ENCODE results near the gene ATP2A1. TPM values are rescaled to one million over a fixed set of nuclear protein-coding genes. Genes with fewer than 3 reads are reported as not detected.

The ATP2A1 gene
- total and polyA plus RNA-seq, 7 donors, result 169 to 2,539 (median 1,569) TPM

DNA sequence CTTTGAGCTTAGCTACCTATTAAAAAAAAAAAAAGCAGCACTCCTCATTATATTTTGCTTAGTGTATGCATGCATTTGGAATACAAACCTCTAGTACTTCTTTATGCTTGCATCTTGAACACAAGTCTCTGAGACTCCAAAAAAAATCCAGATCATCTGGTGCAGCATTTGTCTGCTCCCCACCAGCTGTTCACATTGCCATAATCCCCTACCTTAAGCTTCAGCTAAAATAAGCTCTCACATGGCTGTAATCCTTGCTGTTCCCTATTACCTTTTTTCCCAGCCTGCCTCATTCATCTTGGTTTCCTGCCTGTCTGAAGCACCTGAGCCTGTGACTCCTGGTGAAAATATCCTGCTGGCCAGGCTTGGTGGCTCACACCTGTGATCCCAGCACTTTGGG, 65.0 kb downstream of the ATP2A1 start:
- Histone ChIP-seq H3K36me3 (ENCODE audit: insufficient read depth in 1 of 2, low read depth in 1 of 2) (no peaks in the 10 kb centered on the region), H3K9me3 (no peaks in the 10 kb centered on the region), H3K27ac (no peak overlapping the region), H3K27me3 (ENCODE audit: insufficient read depth in 3 of 3, low read length in 2 of 3) (no peaks in the 10 kb centered on the region), H3K4me3 (no peak overlapping the region), H3K4me1 (peaks cover 8% of the 10 kb centered on the region)
- intact Hi-C loops (cut with DNase I), result no loop called here
- no peak for DNase-seq
- TF ChIP-seq, protein P1, sequence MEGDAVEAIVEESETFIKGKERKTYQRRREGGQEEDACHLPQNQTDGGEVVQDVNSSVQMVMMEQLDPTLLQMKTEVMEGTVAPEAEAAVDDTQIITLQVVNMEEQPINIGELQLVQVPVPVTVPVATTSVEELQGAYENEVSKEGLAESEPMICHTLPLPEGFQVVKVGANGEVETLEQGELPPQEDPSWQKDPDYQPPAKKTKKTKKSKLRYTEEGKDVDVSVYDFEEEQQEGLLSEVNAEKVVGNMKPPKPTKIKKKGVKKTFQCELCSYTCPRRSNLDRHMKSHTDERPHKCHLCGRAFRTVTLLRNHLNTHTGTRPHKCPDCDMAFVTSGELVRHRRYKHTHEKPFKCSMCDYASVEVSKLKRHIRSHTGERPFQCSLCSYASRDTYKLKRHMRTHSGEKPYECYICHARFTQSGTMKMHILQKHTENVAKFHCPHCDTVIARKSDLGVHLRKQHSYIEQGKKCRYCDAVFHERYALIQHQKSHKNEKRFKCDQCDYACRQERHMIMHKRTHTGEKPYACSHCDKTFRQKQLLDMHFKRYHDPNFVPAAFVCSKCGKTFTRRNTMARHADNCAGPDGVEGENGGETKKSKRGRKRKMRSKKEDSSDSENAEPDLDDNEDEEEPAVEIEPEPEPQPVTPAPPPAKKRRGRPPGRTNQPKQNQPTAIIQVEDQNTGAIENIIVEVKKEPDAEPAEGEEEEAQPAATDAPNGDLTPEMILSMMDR (IDR thresholded peaks at IDR 0.05), result no peak
- no peak for ATAC-seq

DNA sequence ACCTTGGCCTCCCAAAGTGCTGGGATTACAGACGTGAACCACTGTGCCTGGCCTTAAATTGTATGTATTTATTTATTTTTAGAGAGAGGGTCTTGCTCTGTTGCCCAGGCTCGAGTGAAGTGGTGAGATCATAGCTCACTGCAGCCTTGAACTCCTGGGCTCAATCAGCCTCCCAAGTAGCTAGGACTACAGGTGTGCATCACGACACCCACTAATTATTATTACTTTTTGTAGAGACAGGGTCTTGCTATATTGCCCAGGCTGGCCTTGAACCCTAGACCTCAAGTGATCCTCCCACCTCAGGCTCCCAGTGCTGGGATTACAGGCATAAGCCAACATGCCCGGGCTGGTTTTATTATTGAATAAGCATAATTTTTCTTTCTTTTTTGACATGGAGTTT, 68.4 kb downstream of the ATP2A1 start:
- 74 to 86% (median 84%) methylated on average over 4 of the region's 4 CpGs for WGBS, 3 donors
- TF ChIP-seq, protein P1 (IDR thresholded peaks at IDR 0.05), result no peak

DNA sequence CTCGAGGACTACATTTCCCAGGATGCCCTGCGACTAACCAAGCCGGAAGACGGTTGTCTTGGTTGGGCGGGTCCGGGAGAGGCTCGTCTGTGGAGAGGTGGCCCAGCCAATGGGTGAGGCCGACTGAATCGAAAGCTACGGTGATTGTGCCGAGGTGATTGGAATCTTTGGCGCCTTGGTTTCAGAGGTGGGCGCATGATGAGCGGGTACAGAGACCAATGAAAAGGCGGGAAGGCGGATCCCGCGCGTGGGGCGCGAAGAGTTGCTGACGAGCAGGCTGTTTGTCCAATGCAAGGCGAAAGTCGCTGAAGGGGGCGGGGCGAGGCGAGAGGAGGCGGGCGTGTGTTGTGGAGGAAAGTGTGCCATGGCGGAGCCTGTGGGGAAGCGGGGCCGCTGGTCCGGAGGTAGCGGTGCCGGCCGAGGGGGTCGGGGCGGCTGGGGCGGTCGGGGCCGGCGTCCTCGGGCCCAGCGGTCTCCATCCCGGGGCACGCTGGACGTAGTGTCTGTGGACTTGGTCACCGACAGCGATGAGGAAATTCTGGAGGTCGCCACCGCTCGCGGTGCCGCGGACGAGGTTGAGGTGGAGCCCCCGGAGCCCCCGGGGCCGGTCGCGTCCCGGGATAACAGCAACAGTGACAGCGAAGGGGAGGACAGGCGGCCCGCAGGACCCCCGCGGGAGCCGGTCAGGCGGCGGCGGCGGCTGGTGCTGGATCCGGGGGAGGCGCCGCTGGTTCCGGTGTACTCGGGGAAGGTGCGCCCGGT, 72.5 kb downstream of the ATP2A1 start, which contains the start of gene NFATC2IP:
Gene NFATC2IP, plus strand, starts transcription at position 290 of the 762 bp plus-strand sequence. Its CDS starts 75 bp downstream, at position 365.
- ATAC-seq (peak; percentile 98 to 99 (median 98)), DNase-seq (peak; percentile 99 to 100)

More for the DNA sequence above, 68.4 kb downstream of the ATP2A1 start:
- ATAC-seq, result no peak
- H3K27me3 ChIP-seq (ENCODE audit: insufficient read depth in 3 of 3, low read length in 2 of 3), result no peaks in the 10 kb centered on the region
- H3K36me3 ChIP-seq (ENCODE audit: insufficient read depth in 1 of 2, low read depth in 1 of 2), result no peaks in the 10 kb centered on the region
- intact Hi-C loops (cut with DNase I), result loop anchor here in 1 of 2 donors (5.0 kb wide), 3 partner anchors 84 to 124 kb away; partner anchors contain the start of genes ATXN2L, SH2B1 and TUFM
- no peaks in the 10 kb centered on the region for H3K9me3 ChIP-seq
- no peak overlapping the region for H3K4me3 ChIP-seq
- no peak overlapping the region for H3K27ac ChIP-seq
- peaks cover 12% of the 10 kb centered on the region for H3K4me1 ChIP-seq
- DNase-seq, result no peak

DNA sequence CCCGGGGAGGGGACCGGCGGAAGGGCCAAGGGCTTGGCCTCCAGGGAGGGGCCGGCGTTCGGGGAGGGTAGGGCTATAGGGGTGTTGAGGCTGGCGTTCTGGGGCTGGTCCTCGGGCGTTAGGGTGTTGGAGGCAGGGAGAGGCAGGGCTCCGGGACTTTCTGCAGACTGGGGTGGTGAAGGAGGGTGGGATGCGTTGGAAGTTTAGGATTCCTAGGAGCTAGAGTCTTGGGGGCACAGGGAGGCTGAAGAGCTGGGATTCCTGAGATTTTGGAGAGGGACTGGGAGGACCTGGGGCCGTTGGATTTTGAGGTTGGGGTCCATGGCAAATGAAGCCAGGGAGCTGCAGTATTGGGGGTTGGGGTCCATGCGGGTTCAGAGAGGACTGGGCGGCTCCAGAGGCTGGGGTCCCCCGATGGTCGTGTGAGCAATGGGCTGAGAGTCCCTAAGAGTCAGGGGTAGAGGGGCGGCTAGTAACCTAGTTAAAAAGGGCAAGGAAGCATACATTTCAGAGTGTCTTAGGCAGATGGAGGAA, 73.2 kb downstream of the ATP2A1 start:
- intact Hi-C loops (cut with DNase I), result no loop called here
- Histone ChIP-seq H3K27ac (peak overlapping the region; percentile 84), H3K36me3 (ENCODE audit: insufficient read depth in 1 of 2, low read depth in 1 of 2) (peaks cover 0 to 46% of the 10 kb centered on the region in 2 donors), H3K9me3 (no peaks in the 10 kb centered on the region), H3K4me3 (peak overlapping the region; percentile 99), H3K27me3 (ENCODE audit: insufficient read depth in 3 of 3, low read length in 2 of 3) (no peaks in the 10 kb centered on the region), H3K4me1 (peaks cover 11% of the 10 kb centered on the region)
- ATAC-seq, result peak in 1 of 4 donors; percentile 17
- WGBS, 3 donors, result 2% methylated on average over 17 of the region's 17 CpGs
- no peak for DNase-seq
- TF ChIP-seq, protein P1 (IDR thresholded peaks at IDR 0.05), result no peak

More for the DNA sequence above, 72.5 kb downstream of the ATP2A1 start, which contains the start of gene NFATC2IP:
- Histone ChIP-seq H3K4me3 (peak within 1 kb of the TSS; percentile 99), H3K9me3 (no peaks in the 10 kb centered on the region), H3K4me1 (peaks cover 11% of the 10 kb centered on the region), H3K27ac (peak within 1 kb of the TSS; percentile 84), H3K36me3 (ENCODE audit: insufficient read depth in 1 of 2, low read depth in 1 of 2) (peaks cover 0 to 40% of the 10 kb centered on the region in 2 donors), H3K27me3 (ENCODE audit: insufficient read depth in 3 of 3, low read length in 2 of 3) (no peaks in the 10 kb centered on the region)
- 0 to 1% (median 1%) methylated on average over 75 to 79 of the region's 79 CpGs for WGBS, 3 donors
- intact Hi-C loops (cut with DNase I), result no loop called here
- TF ChIP-seq, protein P1 (IDR thresholded peaks at IDR 0.05), result no peak

Other genes with a start within 250 kb of the ATP2A1 start
- gene NPIPB8, start 240.4 kb upstream of the ATP2A1 start, total RNA-seq, result under 1 TPM in 1 of 4 donors, not detected in 3; 0.78 TPM
- not detected for gene NPIPB8, start 240.4 kb upstream of the ATP2A1 start, polyA plus RNA-seq
- gene EIF3C, start 167.0 kb upstream of the ATP2A1 start, total RNA-seq, result 100 to 1,000 TPM; 434 to 640 (median 556) TPM
- gene EIF3C, start 167.0 kb upstream of the ATP2A1 start, polyA plus RNA-seq, result 100 to 1,000 TPM; 344 to 676 (median 345) TPM
- 1 to 10 TPM in 1 of 4 donors, under 1 TPM in 1, not detected in 2; 0.62 to 1.2 TPM for gene NPIPB9, start 126.7 kb upstream of the ATP2A1 start, total RNA-seq
- gene NPIPB9, start 126.7 kb upstream of the ATP2A1 start, polyA plus RNA-seq, result under 1 TPM in 2 of 3 donors, not detected in 1; 0.12 to 0.39 TPM
- 10 to 100 TPM; 47.7 to 66.2 (median 55.4) TPM for gene ATXN2L, start 55.5 kb upstream of the ATP2A1 start, total RNA-seq
- gene ATXN2L, start 55.5 kb upstream of the ATP2A1 start, polyA plus RNA-seq, result 10 to 100 TPM; 28.8 to 50.0 (median 37.2) TPM
- 100 to 1,000 TPM; 155 to 233 (median 187) TPM for gene TUFM, start 32.1 kb upstream of the ATP2A1 start, total RNA-seq
- gene TUFM, start 32.1 kb upstream of the ATP2A1 start, polyA plus RNA-seq, result 100 to 1,000 TPM; 211 to 355 (median 240) TPM
- 10 to 100 TPM; 22.9 to 44.6 (median 39.9) TPM for gene SH2B1, start 14.6 kb upstream of the ATP2A1 start, total RNA-seq
- 10 to 100 TPM; 21.0 to 47.5 (median 28.1) TPM for gene SH2B1, start 14.6 kb upstream of the ATP2A1 start, polyA plus RNA-seq
- 1 to 10 TPM; 3.1 to 7.0 (median 5.2) TPM for gene RABEP2, start 46.8 kb downstream of the ATP2A1 start, total RNA-seq
- 10 to 100 TPM in 1 of 3 donors, 1 to 10 TPM in 2; 6.2 to 22.8 (median 8.2) TPM for gene RABEP2, start 46.8 kb downstream of the ATP2A1 start, polyA plus RNA-seq
- under 1 TPM in 2 of 4 donors, not detected in 2; 0.12 to 0.32 TPM for gene CD19, start 53.5 kb downstream of the ATP2A1 start, total RNA-seq
- under 1 TPM in 2 of 3 donors, not detected in 1; 0.10 to 0.17 TPM for gene CD19, start 53.5 kb downstream of the ATP2A1 start, polyA plus RNA-seq
- 10 to 100 TPM; 17.6 to 20.4 (median 18.8) TPM for gene NFATC2IP, start 72.4 kb downstream of the ATP2A1 start, total RNA-seq
- gene NFATC2IP, start 72.4 kb downstream of the ATP2A1 start, polyA plus RNA-seq, result 10 to 100 TPM; 10.6 to 16.4 (median 16.2) TPM
- gene SPNS1, start 96.3 kb downstream of the ATP2A1 start, total RNA-seq, result 10 to 100 TPM; 12.9 to 20.3 (median 16.1) TPM
- gene SPNS1, start 96.3 kb downstream of the ATP2A1 start, polyA plus RNA-seq, result 10 to 100 TPM; 21.9 to 46.9 (median 38.0) TPM
- 1 to 10 TPM; 1.6 to 2.0 (median 1.7) TPM for gene LAT, start 106.6 kb downstream of the ATP2A1 start, total RNA-seq
- gene LAT, start 106.6 kb downstream of the ATP2A1 start, polyA plus RNA-seq, result 1 to 10 TPM; 1.7 to 2.1 (median 1.8) TPM

All from psoas muscle (tissue), 8 donors.